Measurements from ENCODE around the gene APOF.

The APOF gene

GRCh38 chr12:56398324-56398723, 35.7 kb upstream of the APOF start:
- TF ChIP-seq CTCF (IDR thresholded peaks at IDR 0.05; ENCODE audit: insufficient read depth, missing control alignments) = no peak
- no peak for FAIRE-seq
- no peak for DNase-seq (ENCODE audit: insufficient read length, low spot score)

GRCh38 chr12:56392331-56392730, 29.7 kb upstream of the APOF start:
- FAIRE-seq (no peak), DNase-seq (ENCODE audit: insufficient read length, low spot score) (no peak)
- TF ChIP-seq CTCF (IDR thresholded peaks at IDR 0.05; ENCODE audit: insufficient read depth, missing control alignments) = no peak

- FAIRE-seq (no peak), DNase-seq (ENCODE audit: insufficient read length, low spot score) (no peak)
- TF ChIP-seq CTCF (IDR thresholded peaks at IDR 0.05; ENCODE audit: insufficient read depth, missing control alignments) = no peak
Observed at GRCh38 chr12:56391721-56392120, 29.1 kb upstream of the APOF start.

- no peak for FAIRE-seq
- no peak for TF ChIP-seq CTCF (IDR thresholded peaks at IDR 0.05; ENCODE audit: insufficient read depth, missing control alignments)
- no peak for DNase-seq (ENCODE audit: insufficient read length, low spot score)
Observed at GRCh38 chr12:56389412-56389811, 26.8 kb upstream of the APOF start.

- DNase-seq (ENCODE audit: insufficient read length, low spot score) = no peak
- TF ChIP-seq CTCF (IDR thresholded peaks at IDR 0.05; ENCODE audit: insufficient read depth, missing control alignments) = no peak
- no peak for FAIRE-seq
Observed at GRCh38 chr12:56387152-56387736, 24.6 kb upstream of the APOF start.

- no peak for FAIRE-seq
- TF ChIP-seq CTCF (IDR thresholded peaks at IDR 0.05; ENCODE audit: insufficient read depth, missing control alignments) = no peak
- no peak for DNase-seq (ENCODE audit: insufficient read length, low spot score)
Observed at GRCh38 chr12:56385873-56386272, 23.2 kb upstream of the APOF start.

- FAIRE-seq (no peak), DNase-seq (ENCODE audit: insufficient read length, low spot score) (no peak)
- no peak for TF ChIP-seq CTCF (IDR thresholded peaks at IDR 0.05; ENCODE audit: insufficient read depth, missing control alignments)
Observed at GRCh38 chr12:56382611-56383010, 20.0 kb upstream of the APOF start.
